CD4-positive, alpha-beta T cell treated with Interleukin-21 for 1 hour (primary cell): ENCODE data around the gene SKI.
A peak's percentile ranks its signal among the peaks of the same experiment; 100 is the strongest.
"Not testable (repeated sequence)": the region's sequence is repeated elsewhere in the genome, so short reads cannot be mapped to it uniquely, and the experiment has no call there.

Experiments used
- DNase-seq: peaks from one replicate; pipeline ENCODE4 v3.0.0-alpha.2; 2020

SKI gene

GRCh38 chr1:2248854-2249558, 20.9 kb downstream of the SKI start:
- no peak for DNase-seq

- no peak for DNase-seq
Measured at GRCh38 chr1:2249559-2249906, 21.4 kb downstream of the SKI start.

GRCh38 chr1:2250721-2251281, 22.7 kb downstream of the SKI start:
- DNase-seq = no peak

GRCh38 chr1:2251363-2251762, 23.2 kb downstream of the SKI start:
- DNase-seq = no peak

GRCh38 chr1:2251786-2252185, 23.7 kb downstream of the SKI start:
- DNase-seq = peak; percentile 31

- no peak for DNase-seq
Measured at GRCh38 chr1:2252423-2252822, 24.3 kb downstream of the SKI start.

- no peak for DNase-seq
Measured at GRCh38 chr1:2253036-2253796, 25.1 kb downstream of the SKI start.

- DNase-seq = no peak
Measured at GRCh38 chr1:2253797-2254480, 25.8 kb downstream of the SKI start.

- no peak for DNase-seq
Measured at GRCh38 chr1:2255047-2255419, 26.9 kb downstream of the SKI start.

- DNase-seq = peak; percentile 95
Measured at GRCh38 chr1:2255420-2256369, 27.6 kb downstream of the SKI start.

GRCh38 chr1:2256435-2257244, 28.5 kb downstream of the SKI start:
- DNase-seq = peak; percentile 37

- no peak for DNase-seq
Measured at GRCh38 chr1:2257245-2257627, 29.1 kb downstream of the SKI start.

GRCh38 chr1:2258122-2258681, 30.1 kb downstream of the SKI start:
- no peak for DNase-seq

- DNase-seq = peak; percentile 79
Measured at GRCh38 chr1:2258996-2259395, 30.9 kb downstream of the SKI start.

- no peak for DNase-seq
Measured at GRCh38 chr1:2259668-2260402, 31.7 kb downstream of the SKI start.

- not testable (repeated sequence) for DNase-seq
Measured at GRCh38 chr1:2260470-2260869, 32.4 kb downstream of the SKI start.

- DNase-seq = no peak
Measured at GRCh38 chr1:2260917-2261316, 32.8 kb downstream of the SKI start.

- DNase-seq = not testable (repeated sequence)
Measured at GRCh38 chr1:2261476-2262395, 33.6 kb downstream of the SKI start.

- DNase-seq = no peak
Measured at GRCh38 chr1:2266301-2266975, 38.3 kb downstream of the SKI start.
